ENCODE results near the gene RASL11B. TPM values are rescaled to one million over a fixed set of nuclear protein-coding genes. Genes with fewer than 3 reads are reported as not detected.

Gene RASL11B
- polyA plus RNA-seq, 1 donor (not counting 4 experiments of a cell fraction or from before 2014, with no cell fraction given), result 1.4 TPM

DNA sequence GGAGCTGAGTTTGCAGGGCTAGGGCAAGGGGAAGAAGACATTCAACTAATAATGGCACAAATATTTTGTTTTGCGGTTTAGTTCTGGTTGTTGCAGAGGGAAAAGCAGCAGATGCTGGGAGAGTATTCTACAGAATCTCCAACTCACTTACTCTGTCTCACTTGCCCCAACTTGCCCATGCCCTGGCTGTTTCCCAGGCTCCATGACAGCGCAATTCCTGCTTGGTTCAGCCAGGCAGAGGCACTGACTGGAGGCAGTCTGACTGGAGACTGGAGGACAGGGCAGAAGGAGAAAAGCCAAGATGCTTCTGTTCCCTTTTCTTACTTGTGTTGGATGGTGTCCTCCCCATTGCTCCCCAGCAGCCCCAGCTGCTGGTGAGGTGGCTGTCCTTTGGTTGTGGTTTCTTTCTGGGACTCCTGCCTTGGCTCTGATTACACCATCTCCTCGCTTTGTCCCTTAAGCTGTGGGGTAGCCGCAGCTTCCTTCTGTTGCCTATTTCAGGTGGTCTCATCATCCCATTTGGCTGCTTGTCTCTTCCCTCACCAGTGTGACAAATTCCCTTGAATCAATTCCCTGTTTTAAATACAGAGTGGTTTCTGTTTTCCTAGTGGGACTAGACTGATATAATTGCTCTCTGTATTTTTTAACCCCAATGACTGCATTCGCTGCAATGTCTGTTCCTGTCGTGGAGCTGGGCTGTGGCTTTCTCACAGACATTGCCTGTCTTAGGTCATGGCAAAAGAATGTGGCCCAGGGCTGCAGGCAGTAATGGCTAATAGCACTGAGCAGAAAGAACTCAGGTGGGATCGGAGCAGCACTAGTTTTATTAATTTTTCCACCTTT, 24.2 kb upstream of the RASL11B start:
- TF ChIP-seq EZH2 (IDR thresholded peaks at IDR 0.05; ENCODE audit: low read length), result no peak
- TF ChIP-seq, protein P1, sequence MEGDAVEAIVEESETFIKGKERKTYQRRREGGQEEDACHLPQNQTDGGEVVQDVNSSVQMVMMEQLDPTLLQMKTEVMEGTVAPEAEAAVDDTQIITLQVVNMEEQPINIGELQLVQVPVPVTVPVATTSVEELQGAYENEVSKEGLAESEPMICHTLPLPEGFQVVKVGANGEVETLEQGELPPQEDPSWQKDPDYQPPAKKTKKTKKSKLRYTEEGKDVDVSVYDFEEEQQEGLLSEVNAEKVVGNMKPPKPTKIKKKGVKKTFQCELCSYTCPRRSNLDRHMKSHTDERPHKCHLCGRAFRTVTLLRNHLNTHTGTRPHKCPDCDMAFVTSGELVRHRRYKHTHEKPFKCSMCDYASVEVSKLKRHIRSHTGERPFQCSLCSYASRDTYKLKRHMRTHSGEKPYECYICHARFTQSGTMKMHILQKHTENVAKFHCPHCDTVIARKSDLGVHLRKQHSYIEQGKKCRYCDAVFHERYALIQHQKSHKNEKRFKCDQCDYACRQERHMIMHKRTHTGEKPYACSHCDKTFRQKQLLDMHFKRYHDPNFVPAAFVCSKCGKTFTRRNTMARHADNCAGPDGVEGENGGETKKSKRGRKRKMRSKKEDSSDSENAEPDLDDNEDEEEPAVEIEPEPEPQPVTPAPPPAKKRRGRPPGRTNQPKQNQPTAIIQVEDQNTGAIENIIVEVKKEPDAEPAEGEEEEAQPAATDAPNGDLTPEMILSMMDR (optimal IDR thresholded peaks at IDR 0.05 in 1 of 3, IDR thresholded peaks at IDR 0.05 in 1 of 3, conservative IDR thresholded peaks at IDR 0.05 in 1 of 3; ENCODE audit: extremely low read depth in 1 of 3, insufficient read depth in 2 of 3, low read length in 3 of 3), result no peak
- Histone ChIP-seq H3K9ac (ENCODE audit: control insufficient read depth, extremely low read depth, insufficient read depth, low read length) (peak overlapping the region; percentile 90), H3K36me3 (ENCODE audit: control insufficient read depth in 2 of 2, extremely low read depth in 1 of 2, insufficient read depth in 2 of 2, low read length in 2 of 2) (no peaks in the 10 kb centered on the region), H4K20me1 (ENCODE audit: control insufficient read depth, extremely low read depth, insufficient read depth, low read length) (no peaks in the 10 kb centered on the region), H3K4me1 (ENCODE audit: control insufficient read depth, extremely low read depth, insufficient read depth, low read length) (peaks cover 60% of the 10 kb centered on the region), H3K27ac (ENCODE audit: control insufficient read depth, insufficient read depth, low read length) (peak overlapping the region; percentile 99), H3K27me3 (ENCODE audit: control insufficient read depth, extremely low read depth, insufficient read depth, low read length) (no peaks in the 10 kb centered on the region), H2AFZ (ENCODE audit: control insufficient read depth, low read length) (peak overlapping the region; percentile 36), H3K4me3 (ENCODE audit: control insufficient read depth in 2 of 3, extremely low read depth in 1 of 3, insufficient read depth in 2 of 3, low read depth in 1 of 3, low read length in 3 of 3) (peak overlapping the region; percentile 10 to 72 (median 55)), H3K9me3 (ENCODE audit: control insufficient read depth, low read depth, low read length) (no peaks in the 10 kb centered on the region), H3K9me1 (ENCODE audit: control insufficient read depth, extremely low read depth, insufficient read depth, low read length) (no peaks in the 10 kb centered on the region), H3K4me2 (ENCODE audit: control insufficient read depth, extremely low read depth, insufficient read depth, low read depth, low read length) (peak overlapping the region; percentile 98), H3K79me2 (ENCODE audit: control insufficient read depth, insufficient read depth, low read length) (no peaks in the 10 kb centered on the region)
- peak; percentile 100 for FAIRE-seq
- DNase-seq (ENCODE audit: low read depth, low spot score), result peak; percentile 75
- dilution Hi-C loops (cut with MboI; ENCODE audit: extremely low pct_ligation_motif_present, low sequenced_read_pairs), result no loop called here

DNA sequence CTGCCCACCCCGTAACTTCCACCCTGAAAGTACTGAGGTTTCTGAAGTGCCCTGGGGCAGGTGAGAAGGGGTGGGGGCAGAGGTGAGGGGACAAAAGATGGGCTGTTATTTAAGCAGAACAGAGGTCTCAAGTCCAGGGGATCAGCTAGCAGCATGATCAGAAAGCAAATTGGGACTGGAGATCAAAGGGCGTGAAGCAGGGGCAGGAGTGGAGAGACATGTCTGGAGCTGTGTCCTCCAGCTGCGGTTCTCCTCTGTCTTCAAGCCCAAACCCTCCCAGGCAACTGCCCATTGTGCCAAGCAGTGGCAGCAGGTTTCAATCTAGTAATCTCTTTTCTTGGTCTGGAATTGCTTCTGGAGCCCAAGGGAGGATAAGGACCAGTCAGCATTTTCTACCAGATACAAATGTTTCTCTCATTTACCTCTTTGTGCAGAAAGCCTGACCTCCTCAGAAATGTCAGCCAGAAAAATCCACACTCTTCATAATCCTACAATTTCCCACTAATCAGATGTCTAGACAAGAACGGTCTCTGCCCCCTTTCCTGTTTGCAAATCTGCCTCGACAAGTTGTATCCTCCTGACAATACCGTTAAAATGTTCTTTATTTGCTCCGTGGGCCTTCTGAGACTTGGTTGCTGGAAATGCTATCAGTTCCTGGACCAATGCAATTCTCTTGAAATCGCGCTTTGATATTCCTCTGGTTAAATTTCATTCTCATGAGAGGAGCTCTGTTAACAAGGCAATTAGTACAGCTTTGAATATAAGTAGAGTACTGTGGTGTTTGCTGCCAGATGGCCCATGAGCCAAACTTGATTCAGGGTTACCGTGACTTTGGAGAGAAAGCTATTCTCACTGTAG, 23.2 kb upstream of the RASL11B start:
- Histone ChIP-seq H3K9ac (ENCODE audit: control insufficient read depth, extremely low read depth, insufficient read depth, low read length) (peak overlapping the region; percentile 90), H3K4me3 (ENCODE audit: control insufficient read depth in 2 of 3, extremely low read depth in 1 of 3, insufficient read depth in 2 of 3, low read depth in 1 of 3, low read length in 3 of 3) (peak overlapping the region in 2 of 3 experiments; percentile 12 to 72), H3K9me1 (ENCODE audit: control insufficient read depth, extremely low read depth, insufficient read depth, low read length) (no peaks in the 10 kb centered on the region), H4K20me1 (ENCODE audit: control insufficient read depth, extremely low read depth, insufficient read depth, low read length) (no peaks in the 10 kb centered on the region), H3K27ac (ENCODE audit: control insufficient read depth, insufficient read depth, low read length) (peak overlapping the region; percentile 99), H2AFZ (ENCODE audit: control insufficient read depth, low read length) (peak overlapping the region; percentile 55), H3K79me2 (ENCODE audit: control insufficient read depth, insufficient read depth, low read length) (no peaks in the 10 kb centered on the region), H3K36me3 (ENCODE audit: control insufficient read depth in 2 of 2, extremely low read depth in 1 of 2, insufficient read depth in 2 of 2, low read length in 2 of 2) (no peaks in the 10 kb centered on the region), H3K27me3 (ENCODE audit: control insufficient read depth, extremely low read depth, insufficient read depth, low read length) (no peaks in the 10 kb centered on the region), H3K9me3 (ENCODE audit: control insufficient read depth, low read depth, low read length) (no peaks in the 10 kb centered on the region), H3K4me1 (ENCODE audit: control insufficient read depth, extremely low read depth, insufficient read depth, low read length) (peaks cover 58% of the 10 kb centered on the region), H3K4me2 (ENCODE audit: control insufficient read depth, extremely low read depth, insufficient read depth, low read depth, low read length) (peak overlapping the region; percentile 98)
- dilution Hi-C loops (cut with MboI; ENCODE audit: extremely low pct_ligation_motif_present, low sequenced_read_pairs), result no loop called here
- peak; percentile 77 for FAIRE-seq
- DNase-seq (ENCODE audit: low read depth, low spot score), result no peak
- TF ChIP-seq EZH2 (IDR thresholded peaks at IDR 0.05; ENCODE audit: low read length), result no peak
- TF ChIP-seq, protein P1 (optimal IDR thresholded peaks at IDR 0.05 in 1 of 3, IDR thresholded peaks at IDR 0.05 in 1 of 3, conservative IDR thresholded peaks at IDR 0.05 in 1 of 3; ENCODE audit: extremely low read depth in 1 of 3, insufficient read depth in 2 of 3, low read length in 3 of 3), result no peak

All from keratinocyte (primary cell).